Hepatocyte (in vitro differentiated cells): ENCODE data around the gene TOGARAM2.
"Not testable (repeated sequence)": the region's sequence is repeated elsewhere in the genome, so short reads cannot be mapped to it uniquely, and the experiment has no call there.

Source experiments
- EZH2 ChIP-seq: fragments of 200-600 bp; sonication (generic); IDR thresholded peaks from 2 replicates; pipeline ENCODE4 v1.6.1; 2016; ENCODE audit warnings: antibody characterized with exemption, mild to moderate bottlenecking, borderline replicate concordance
- EZH2phosphoT487 ChIP-seq: fragments of 200-600 bp; sonication (generic); IDR thresholded peaks from one replicate; pipeline ENCODE4 v1.6.1; 2018; ENCODE audit warnings: antibody characterized with exemption, mild to moderate bottlenecking, low read depth, moderate library complexity; ENCODE audit not compliant: unreplicated experiment, severe bottlenecking
- TF ChIP-seq, protein P1 (sequence below): fragments of 200-600 bp; sonication (generic); IDR thresholded peaks from 2 replicates; pipeline ENCODE4 v1.5.1; 2016; ENCODE audit warnings: antibody characterized with exemption, mild to moderate bottlenecking; ENCODE audit not compliant: poor library complexity

DNA sequence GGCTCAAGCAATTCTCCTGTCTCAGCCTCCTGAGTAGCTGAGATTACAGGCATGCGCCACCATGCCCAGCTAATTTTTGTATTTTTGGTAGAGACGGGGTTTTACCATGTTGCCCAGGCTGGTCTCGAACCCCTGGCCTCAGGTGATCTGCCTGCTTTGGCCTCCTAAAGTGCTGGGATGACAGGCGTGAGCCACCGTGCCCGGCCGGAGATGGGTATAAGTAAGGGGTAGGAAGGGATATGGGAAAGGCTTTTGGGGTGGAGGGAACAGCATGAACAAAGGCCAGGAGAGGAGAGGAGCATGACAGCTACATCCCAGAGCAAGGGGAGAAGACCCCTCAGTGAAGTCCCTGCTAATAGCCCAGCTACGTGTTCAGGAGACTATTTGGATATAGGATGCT, 3.1 kb upstream of the TOGARAM2 start:
- TF ChIP-seq, protein P1, sequence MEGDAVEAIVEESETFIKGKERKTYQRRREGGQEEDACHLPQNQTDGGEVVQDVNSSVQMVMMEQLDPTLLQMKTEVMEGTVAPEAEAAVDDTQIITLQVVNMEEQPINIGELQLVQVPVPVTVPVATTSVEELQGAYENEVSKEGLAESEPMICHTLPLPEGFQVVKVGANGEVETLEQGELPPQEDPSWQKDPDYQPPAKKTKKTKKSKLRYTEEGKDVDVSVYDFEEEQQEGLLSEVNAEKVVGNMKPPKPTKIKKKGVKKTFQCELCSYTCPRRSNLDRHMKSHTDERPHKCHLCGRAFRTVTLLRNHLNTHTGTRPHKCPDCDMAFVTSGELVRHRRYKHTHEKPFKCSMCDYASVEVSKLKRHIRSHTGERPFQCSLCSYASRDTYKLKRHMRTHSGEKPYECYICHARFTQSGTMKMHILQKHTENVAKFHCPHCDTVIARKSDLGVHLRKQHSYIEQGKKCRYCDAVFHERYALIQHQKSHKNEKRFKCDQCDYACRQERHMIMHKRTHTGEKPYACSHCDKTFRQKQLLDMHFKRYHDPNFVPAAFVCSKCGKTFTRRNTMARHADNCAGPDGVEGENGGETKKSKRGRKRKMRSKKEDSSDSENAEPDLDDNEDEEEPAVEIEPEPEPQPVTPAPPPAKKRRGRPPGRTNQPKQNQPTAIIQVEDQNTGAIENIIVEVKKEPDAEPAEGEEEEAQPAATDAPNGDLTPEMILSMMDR = not testable (repeated sequence)
- TF ChIP-seq EZH2phosphoT487, EZH2: not testable (repeated sequence)
